ENCODE measurements around the gene TNFAIP8. TPM values are rescaled to one million over a fixed set of nuclear protein-coding genes. Genes with fewer than 3 reads are reported as not detected.

The TNFAIP8 gene
- total and polyA plus RNA-seq, 9 of the 15 experiments (the other 6 are each of a cell fraction or from before 2014, with no cell fraction given) = 29.9 to 52.2 (median 44.8) TPM

- TF ChIP-seq CREB5 (CRISPR knock-in tag; IDR thresholded peaks at IDR 0.05) = no peak
- no peak for TF ChIP-seq TCF7 (IDR thresholded peaks at IDR 0.05; ENCODE audit: borderline replicate concordance)
- no peak for TF ChIP-seq BRF1 (IDR thresholded peaks at IDR 0.05; ENCODE audit: borderline replicate concordance, extremely low read depth, insufficient read length)
Measured at GRCh38 chr5:119387945-119388618, 32.3 kb downstream of the TNFAIP8 start (continued).

- in situ Hi-C loops (cut with MboI) (no loop called here), intact Hi-C loops (cut with micrococcal nuclease) (no loop called here)
- DNase-seq (ENCODE audit: extremely low read depth in 1 of 4, low spot score in 3 of 4) = no peak
- no peak overlapping the region for H3K4me3 ChIP-seq
- no peak for FAIRE-seq
- peaks cover 0 to 19% of the 10 kb centered on the region in 2 experiments; a peak in 4 of 5 replicates for H3K4me1 ChIP-seq (replicated peaks in 1 of 2; ENCODE audit: control insufficient read depth in 2 of 2, insufficient read depth in 2 of 2, low read length in 2 of 2)
- H3K9me1 ChIP-seq (ENCODE audit: control insufficient read depth, insufficient read depth, low read length) = no peaks in the 10 kb centered on the region
- H3K9me3 ChIP-seq (replicated peaks; ENCODE audit: control insufficient read depth, insufficient read depth, low read depth, low read length) = no peaks in the 10 kb centered on the region
- H3K79me2 ChIP-seq (ENCODE audit: control insufficient read depth, insufficient read depth, low read length) = peaks cover 25% of the 10 kb centered on the region
- H3K27ac ChIP-seq (ENCODE audit: extremely low read depth, low read depth, low read length) = no peak overlapping the region
- ChIA-PET CTCF (ENCODE audit: low intra/inter-chr PET ratio) (no interaction called here), POLR2A (no interaction called here)
- H3K27me3 ChIP-seq (ENCODE audit: control insufficient read depth in 2 of 2, insufficient read depth in 2 of 2, low read length in 2 of 2) = no peaks in the 10 kb centered on the region
- H4K20me1 ChIP-seq (replicated peaks; ENCODE audit: control insufficient read depth, insufficient read depth, low read length) = no peaks in the 10 kb centered on the region
- H3K36me3 ChIP-seq (ENCODE audit: control insufficient read depth, insufficient read depth, low read length) = peaks cover 10% of the 10 kb centered on the region
- no peak for ATAC-seq
- no TSS peak for BruUV-seq (replicated peaks)
- WGBS (ENCODE audit: insufficient coverage, low coverage, missing lambda C conversion rate) = 88% methylated on average over 5 of the region's 5 CpGs
- no peak overlapping the region for H3K9ac ChIP-seq (ENCODE audit: insufficient read depth in 1 of 2, low read depth in 2 of 2, low read length in 2 of 2)
- no peak overlapping the region for H2AFZ ChIP-seq (ENCODE audit: low read depth, low read length)
- no peak overlapping the region for H3K4me2 ChIP-seq (ENCODE audit: insufficient read depth, low read length)
- no peak for TF ChIP-seq MXI1 (IDR thresholded peaks at IDR 0.05; ENCODE audit: low read depth, low read length)
- no peak for TF ChIP-seq CBX1 (IDR thresholded peaks at IDR 0.05; ENCODE audit: low read depth)
- no peak for TF ChIP-seq THRA (IDR thresholded peaks at IDR 0.05)
- no peak for TF ChIP-seq FOSL1 (tag; conservative IDR thresholded peaks at IDR 0.05)
- no peak for TF ChIP-seq PHF8 (IDR thresholded peaks at IDR 0.05; ENCODE audit: borderline replicate concordance, low read length)
- no peak for TF ChIP-seq TARDBP (IDR thresholded peaks at IDR 0.05)
- no peak for TF ChIP-seq EGR1 (conservative IDR thresholded peaks at IDR 0.05)
- TF ChIP-seq ZNF436 (CRISPR knock-in tag; IDR thresholded peaks at IDR 0.05) = no peak
- TF ChIP-seq SRSF1 (IDR thresholded peaks at IDR 0.05; ENCODE audit: low read depth, low read length) = no peak
- TF ChIP-seq KLF13 (tag; IDR thresholded peaks at IDR 0.05; ENCODE audit: borderline replicate concordance, low read depth) = no peak
- no peak for TF ChIP-seq IRF1 (CRISPR knock-in tag; IDR thresholded peaks at IDR 0.05; ENCODE audit: borderline replicate concordance)
- no peak for TF ChIP-seq RBM14 (IDR thresholded peaks at IDR 0.05; ENCODE audit: borderline replicate concordance, insufficient read depth, low read depth, low read length)
- no peak for TF ChIP-seq ZNF707 (CRISPR knock-in tag; conservative IDR thresholded peaks at IDR 0.05)
- no peak for TF ChIP-seq PHB2 (IDR thresholded peaks at IDR 0.05; ENCODE audit: low read depth)
Measured at GRCh38 chr5:119388619-119389190, 32.9 kb downstream of the TNFAIP8 start.
